ENCODE data around the gene EN2. TPM values are rescaled to one million over a fixed set of nuclear protein-coding genes. Genes with fewer than 3 reads are reported as not detected.

The EN2 gene
- total and polyA plus RNA-seq, 4 experiments from 2014 or later, result not detected

GRCh38 chr7:155509725-155510551, 52.0 kb downstream of the EN2 start:
- POLR2A ChIA-PET (ENCODE audit: partially characterized antibody), result no interaction called here
- Histone ChIP-seq H3K9me3 (ENCODE audit: control insufficient read depth in 1 of 2, low read length in 2 of 2) (no peaks in the 10 kb centered on the region), H3K36me3 (ENCODE audit: insufficient read depth, low read length) (no peaks in the 10 kb centered on the region), H3K4me3 (ENCODE audit: low read length in 2 of 2) (no peak overlapping the region), H3K27ac (ENCODE audit: low read depth, low read length) (no peak overlapping the region), H3K4me1 (ENCODE audit: insufficient read depth, low read length) (peaks cover 12% of the 10 kb centered on the region), H3K27me3 (ENCODE audit: insufficient read depth, low read length) (peaks cover 49% of the 10 kb centered on the region)
- Mint-ChIP-seq H3K4me3 (peak overlapping the region in 7 of 8 donors; percentile 21 to 62 (median 41)), H3K36me3 (no peaks in the 10 kb centered on the region), H3K9me3 (peaks cover 0 to 20% (median 9%) of the 10 kb centered on the region in 8 donors), H3K4me1 (peaks cover 10 to 21% (median 18%) of the 10 kb centered on the region in 4 donors), H3K27ac (peak overlapping the region in 2 of 7 donors; percentile 6 to 7), H3K27me3 (peaks cover 60 to 65% of the 10 kb centered on the region in 2 donors)
- no peak for DNase-seq
- intact Hi-C loops (cut with micrococcal nuclease), result no loop called here
- CTCF ChIA-PET (ENCODE audit: partially characterized antibody), result no interaction called here

GRCh38 chr7:155510975-155511701, 53.2 kb downstream of the EN2 start:
- Histone ChIP-seq H3K4me1 (ENCODE audit: insufficient read depth, low read length) (peaks cover 12% of the 10 kb centered on the region), H3K27ac (ENCODE audit: low read depth, low read length) (no peak overlapping the region), H3K36me3 (ENCODE audit: insufficient read depth, low read length) (no peaks in the 10 kb centered on the region), H3K9me3 (ENCODE audit: control insufficient read depth in 1 of 2, low read length in 2 of 2) (no peaks in the 10 kb centered on the region), H3K4me3 (ENCODE audit: low read length in 2 of 2) (no peak overlapping the region), H3K27me3 (ENCODE audit: insufficient read depth, low read length) (peaks cover 37% of the 10 kb centered on the region)
- no peak for DNase-seq
- ChIA-PET POLR2A (ENCODE audit: partially characterized antibody) (interaction anchor here (0.9 kb wide), 1 partner anchor 56 kb away, joined by 3 read pairs; no protein-coding TSS in a partner anchor), CTCF (ENCODE audit: partially characterized antibody) (no interaction called here)
- Mint-ChIP-seq H3K36me3 (no peaks in the 10 kb centered on the region), H3K4me1 (peaks cover 10 to 18% (median 16%) of the 10 kb centered on the region in 4 donors), H3K27ac (peak overlapping the region in 1 of 7 donors; percentile 70), H3K9me3 (peaks cover 0 to 20% (median 9%) of the 10 kb centered on the region in 8 donors), H3K27me3 (peaks cover 56 to 61% of the 10 kb centered on the region in 2 donors), H3K4me3 (no peak overlapping the region)
- intact Hi-C loops (cut with micrococcal nuclease), result no loop called here

GRCh38 chr7:155511702-155511996, 53.7 kb downstream of the EN2 start:
- Mint-ChIP-seq H3K36me3 (no peaks in the 10 kb centered on the region), H3K27ac (no peak overlapping the region), H3K4me1 (peaks cover 10 to 18% (median 16%) of the 10 kb centered on the region in 4 donors), H3K4me3 (no peak overlapping the region), H3K27me3 (peaks cover 55 to 59% of the 10 kb centered on the region in 2 donors), H3K9me3 (peaks cover 0 to 20% (median 9%) of the 10 kb centered on the region in 8 donors)
- ChIA-PET CTCF (ENCODE audit: partially characterized antibody) (no interaction called here), POLR2A (ENCODE audit: partially characterized antibody) (interaction anchor here (0.9 kb wide), 1 partner anchor 57 kb away, joined by 3 read pairs; no protein-coding TSS in a partner anchor)
- peaks cover 33% of the 10 kb centered on the region for H3K27me3 ChIP-seq (ENCODE audit: insufficient read depth, low read length)
- DNase-seq, result no peak
- peaks cover 10% of the 10 kb centered on the region for H3K4me1 ChIP-seq (ENCODE audit: insufficient read depth, low read length)
- no peak overlapping the region for H3K4me3 ChIP-seq (ENCODE audit: low read length in 2 of 2)
- H3K27ac ChIP-seq (ENCODE audit: low read depth, low read length), result no peak overlapping the region
- H3K9me3 ChIP-seq (ENCODE audit: control insufficient read depth in 1 of 2, low read length in 2 of 2), result no peaks in the 10 kb centered on the region
- H3K36me3 ChIP-seq (ENCODE audit: insufficient read depth, low read length), result no peaks in the 10 kb centered on the region
- intact Hi-C loops (cut with micrococcal nuclease), result no loop called here

DNA sequence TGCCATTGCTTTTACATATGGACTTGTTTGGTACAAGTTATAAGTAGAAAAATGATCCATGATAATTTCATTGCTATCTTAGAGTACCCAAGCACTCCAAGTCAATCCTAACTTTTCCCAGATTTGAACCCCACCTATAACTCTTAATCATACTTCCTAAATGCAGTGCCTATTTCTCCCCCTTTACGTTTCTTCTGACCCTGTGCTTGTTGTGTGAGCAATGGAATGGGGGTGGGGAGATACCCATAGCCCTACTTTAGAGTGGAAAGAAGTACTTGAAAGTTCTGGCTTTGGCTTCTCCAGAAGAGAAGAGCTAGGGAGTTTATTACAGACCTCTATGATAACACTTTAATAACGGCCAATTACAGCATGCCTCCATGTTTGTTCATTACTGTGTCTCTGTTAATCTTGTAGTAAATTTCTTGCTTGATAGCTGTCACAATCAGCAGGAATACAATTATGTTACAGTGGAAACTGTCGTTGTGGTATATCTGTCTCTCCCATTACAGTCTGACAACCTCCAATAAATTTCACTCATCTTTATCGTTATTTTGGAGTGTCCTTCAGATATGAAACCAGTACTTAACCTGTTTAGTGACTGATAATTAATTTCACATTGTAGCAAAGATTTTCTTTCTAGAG, 54.4 kb downstream of the EN2 start:
- peaks cover 9 to 14% (median 12%) of the 10 kb centered on the region in 4 donors for H3K4me1 Mint-ChIP-seq
- POLR2A ChIA-PET (ENCODE audit: partially characterized antibody), result interaction anchor here (0.9 kb wide), 1 partner anchor 58 kb away, joined by 3 read pairs; no protein-coding TSS in a partner anchor

GRCh38 chr7:155513543-155514285, 55.8 kb downstream of the EN2 start:
- Mint-ChIP-seq H3K27ac (no peak overlapping the region), H3K4me1 (peaks cover 7 to 14% (median 11%) of the 10 kb centered on the region in 4 donors), H3K4me3 (no peak overlapping the region), H3K27me3 (peaks cover 44 to 49% of the 10 kb centered on the region in 2 donors), H3K9me3 (peaks cover 0 to 12% (median 5%) of the 10 kb centered on the region in 8 donors), H3K36me3 (no peaks in the 10 kb centered on the region)
- no peak overlapping the region for H3K27ac ChIP-seq (ENCODE audit: low read depth, low read length)
- no peaks in the 10 kb centered on the region for H3K9me3 ChIP-seq (ENCODE audit: control insufficient read depth in 1 of 2, low read length in 2 of 2)
- no peak for DNase-seq
- ChIA-PET POLR2A (ENCODE audit: partially characterized antibody) (no interaction called here), CTCF (ENCODE audit: partially characterized antibody) (no interaction called here)
- intact Hi-C loops (cut with micrococcal nuclease), result no loop called here
- peaks cover 12% of the 10 kb centered on the region for H3K27me3 ChIP-seq (ENCODE audit: insufficient read depth, low read length)
- H3K4me1 ChIP-seq (ENCODE audit: insufficient read depth, low read length), result peaks cover 7% of the 10 kb centered on the region
- no peaks in the 10 kb centered on the region for H3K36me3 ChIP-seq (ENCODE audit: insufficient read depth, low read length)
- no peak overlapping the region for H3K4me3 ChIP-seq (ENCODE audit: low read length in 2 of 2)

More for the DNA sequence above, 54.4 kb downstream of the EN2 start:
- Mint-ChIP-seq H3K4me3 (no peak overlapping the region), H3K27ac (no peak overlapping the region), H3K27me3 (peaks cover 53 to 58% of the 10 kb centered on the region in 2 donors), H3K36me3 (no peaks in the 10 kb centered on the region), H3K9me3 (peaks cover 0 to 19% (median 9%) of the 10 kb centered on the region in 8 donors)
- intact Hi-C loops (cut with micrococcal nuclease), result no loop called here
- Histone ChIP-seq H3K27me3 (ENCODE audit: insufficient read depth, low read length) (peaks cover 26% of the 10 kb centered on the region), H3K4me3 (ENCODE audit: low read length in 2 of 2) (no peak overlapping the region), H3K4me1 (ENCODE audit: insufficient read depth, low read length) (peaks cover 7% of the 10 kb centered on the region), H3K36me3 (ENCODE audit: insufficient read depth, low read length) (no peaks in the 10 kb centered on the region), H3K27ac (ENCODE audit: low read depth, low read length) (no peak overlapping the region), H3K9me3 (ENCODE audit: control insufficient read depth in 1 of 2, low read length in 2 of 2) (no peaks in the 10 kb centered on the region)
- CTCF ChIA-PET (ENCODE audit: partially characterized antibody), result no interaction called here
- no peak for DNase-seq

DNA sequence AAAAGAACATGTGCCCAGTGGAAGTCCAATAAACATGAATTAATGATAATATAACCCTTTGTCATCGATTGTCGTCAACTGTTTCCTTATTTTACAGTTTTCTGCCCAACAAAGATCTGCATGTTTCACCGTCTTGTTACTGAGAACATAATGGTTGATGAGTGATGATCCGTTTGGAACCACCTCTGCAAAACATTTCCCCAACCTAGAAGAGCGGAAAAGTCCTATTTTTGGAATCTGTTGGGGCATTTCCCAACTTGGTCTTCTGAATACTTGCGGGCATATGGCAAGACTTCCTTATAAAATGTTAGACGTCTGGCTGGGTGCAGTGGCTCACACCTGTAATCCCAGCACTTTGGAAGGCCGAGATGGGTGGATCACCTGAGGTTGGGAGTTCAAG, 56.4 kb downstream of the EN2 start:
- DNase-seq, result no peak
- CTCF ChIA-PET (ENCODE audit: partially characterized antibody), result no interaction called here
- no peak overlapping the region for H3K4me3 Mint-ChIP-seq
- Histone ChIP-seq H3K4me3 (ENCODE audit: low read length in 2 of 2) (no peak overlapping the region), H3K9me3 (ENCODE audit: control insufficient read depth in 1 of 2, low read length in 2 of 2) (no peaks in the 10 kb centered on the region), H3K4me1 (ENCODE audit: insufficient read depth, low read length) (peaks cover under 1% of the 10 kb centered on the region), H3K36me3 (ENCODE audit: insufficient read depth, low read length) (no peaks in the 10 kb centered on the region), H3K27me3 (ENCODE audit: insufficient read depth, low read length) (peaks cover 8% of the 10 kb centered on the region), H3K27ac (ENCODE audit: low read depth, low read length) (no peak overlapping the region)
- H3K36me3 Mint-ChIP-seq, result no peaks in the 10 kb centered on the region
- intact Hi-C loops (cut with micrococcal nuclease), result no loop called here
- H3K27ac Mint-ChIP-seq, result no peak overlapping the region
- H3K9me3 Mint-ChIP-seq, result peaks cover 0 to 9% (median 2%) of the 10 kb centered on the region in 8 donors
- POLR2A ChIA-PET (ENCODE audit: partially characterized antibody), result no interaction called here
- H3K27me3 Mint-ChIP-seq, result peaks cover 39 to 46% of the 10 kb centered on the region in 2 donors
- H3K4me1 Mint-ChIP-seq, result peaks cover 3 to 8% (median 6%) of the 10 kb centered on the region in 4 donors

Data from CD4-positive, alpha-beta memory T cell (primary cell).